Neural cell (in vitro differentiated cells): ENCODE data around the gene TEX101. TPM values are rescaled to one million over a fixed set of nuclear protein-coding genes. Genes with fewer than 3 reads are reported as not detected.

Source experiments
- H2AFZ ChIP-seq: fragments of 200-600, 300-800 bp; sonication (generic), shearing (Covaris generic); 2 replicates; pipeline ENCODE4 v1.6.0; 2014; ENCODE audit warnings: low read depth, mild to moderate bottlenecking, antibody characterized with exemption, low read length, moderate library complexity
- H3F3A ChIP-seq: fragments of 200-600 bp; shearing (Covaris generic); 2 replicates; pipeline ENCODE4 v1.6.1; 2016; ENCODE audit warnings: mild to moderate bottlenecking, moderate library complexity, mixed read lengths, antibody characterized with exemption, low read length; ENCODE audit not compliant: insufficient read depth, poor library complexity, severe bottlenecking
- H3K27ac ChIP-seq: fragments of 200-600, 300-800 bp; sonication (generic), shearing (Covaris generic); 2 replicates; pipeline ENCODE4 v1.5.1; 2014; ENCODE audit warnings: mild to moderate bottlenecking, low read length, moderate library complexity
- H3K27me3 ChIP-seq: fragments of 300-800, 200-600 bp; sonication (generic), shearing (Covaris generic); 2 replicates; pipeline ENCODE4 v1.6.0; 2014; ENCODE audit warnings: mild to moderate bottlenecking, low read depth, low read length, moderate library complexity; ENCODE audit not compliant: insufficient read depth
- H3K36me3 ChIP-seq: fragments of 300-800, 200-600 bp; sonication (generic), shearing (Covaris generic); 2 replicates; pipeline ENCODE4 v1.5.1; 2014; ENCODE audit warnings: mild to moderate bottlenecking, antibody characterized with exemption, low read length, moderate library complexity; ENCODE audit not compliant: insufficient read depth
- H3K4me2 ChIP-seq: fragments of 300-800, 200-600 bp; sonication (generic), shearing (Covaris generic); 2 replicates; pipeline ENCODE4 v1.6.0; 2014; ENCODE audit warnings: mild to moderate bottlenecking, low read length
- H3K4me3 ChIP-seq: fragments of 300-800, 200-600 bp; sonication (generic), shearing (Covaris generic); 2 replicates; pipeline ENCODE4 v1.5.1; 2014; ENCODE audit warnings: mild to moderate bottlenecking, low read length, moderate library complexity
- H3K79me2 ChIP-seq: fragments of 200-600 bp; shearing (Covaris generic); replicated peaks from 2 replicates; pipeline ENCODE4 v1.6.0; 2014; ENCODE audit warnings: mild to moderate bottlenecking, low read length, moderate library complexity; ENCODE audit not compliant: insufficient read depth
- H3K9ac ChIP-seq: fragments of 300-800, 200-600 bp; sonication (generic), shearing (Covaris generic); 2 replicates; pipeline ENCODE4 v1.6.1; 2016; ENCODE audit warnings: mild to moderate bottlenecking, low read length, mixed read lengths
- H3K9me2 ChIP-seq: fragments of 200-600 bp; shearing (Covaris generic); 2 replicates; pipeline ENCODE4 v1.6.1; 2016; ENCODE audit warnings: mild to moderate bottlenecking, low read length, mixed read lengths; ENCODE audit not compliant: insufficient read depth
- H3K9me3 ChIP-seq: fragments of 200-600, 300-800 bp; sonication (generic), shearing (Covaris generic); 2 replicates; pipeline ENCODE4 v1.6.1; 2016; ENCODE audit warnings: mild to moderate bottlenecking, mixed run types, low read length, moderate library complexity, mixed read lengths
- H4K20me1 ChIP-seq: fragments of 200-600 bp; shearing (Covaris generic); 2 replicates; pipeline ENCODE4 v1.6.1; 2016; ENCODE audit warnings: mild to moderate bottlenecking, mixed run types; ENCODE audit not compliant: insufficient read depth
- EP300 ChIP-seq: fragments of 450-650 bp; conservative IDR thresholded peaks from 2 replicates; pipeline ENCODE4 v1.6.1; 2014; ENCODE audit warnings: antibody characterized with exemption, mild to moderate bottlenecking, moderate library complexity; ENCODE audit not compliant: poor library complexity, severe bottlenecking
- EZH2 ChIP-seq: fragments of 200-600, 300-800 bp; shearing (Covaris generic), sonication (generic); IDR thresholded peaks from 2 replicates; pipeline ENCODE4 v1.6.1; 2014; ENCODE audit warnings: antibody characterized with exemption, low read length, borderline replicate concordance, mild to moderate bottlenecking; ENCODE audit not compliant: insufficient read depth, poor library complexity, severe bottlenecking
- MXI1 ChIP-seq: fragments of 450-650 bp; conservative IDR thresholded peaks from 2 replicates; pipeline ENCODE4 v1.6.1; 2014; ENCODE audit warnings: antibody characterized with exemption, mild to moderate bottlenecking; ENCODE audit not compliant: poor library complexity, severe bottlenecking
- POLR2AphosphoS5 ChIP-seq: IDR thresholded peaks from 2 replicates; pipeline ENCODE4 v1.6.1; 2012
- RAD21 ChIP-seq: fragments of 450-650 bp; conservative IDR thresholded peaks from 2 replicates; pipeline ENCODE4 v1.6.1; 2014; ENCODE audit warnings: antibody characterized with exemption, mild to moderate bottlenecking, moderate library complexity
- SMC3 ChIP-seq: fragments of 450-650 bp; conservative IDR thresholded peaks from 2 replicates; pipeline ENCODE4 v1.6.1; 2014; ENCODE audit warnings: antibody characterized with exemption, mild to moderate bottlenecking, moderate library complexity; ENCODE audit not compliant: poor library complexity
- TAF1 ChIP-seq: IDR thresholded peaks from 2 replicates; pipeline ENCODE4 v1.6.1; 2012; ENCODE audit warnings: low read depth
- polyA plus RNA-seq: library from polyadenylated mRNA; depleted of rRNA; stranded (reverse); fragments of >200 nt; gene quantifications from 2 replicates; pipeline ENCODE4 v1.2.3, GENCODE V29; 2014
- TF ChIP-seq, protein P1 (sequence below): IDR thresholded peaks from 2 replicates; pipeline ENCODE4 v1.6.1; 2012; ENCODE audit warnings: borderline replicate concordance
- TF ChIP-seq, protein P2 (sequence below): fragments of 450-650 bp; IDR thresholded peaks from 2 replicates; pipeline ENCODE4 v1.5.1; 2014; ENCODE audit warnings: antibody characterized with exemption, mild to moderate bottlenecking, moderate library complexity; ENCODE audit not compliant: poor library complexity, severe bottlenecking

The TEX101 gene
- polyA plus RNA-seq, 1 donor from 2014 or later: not detected

DNA sequence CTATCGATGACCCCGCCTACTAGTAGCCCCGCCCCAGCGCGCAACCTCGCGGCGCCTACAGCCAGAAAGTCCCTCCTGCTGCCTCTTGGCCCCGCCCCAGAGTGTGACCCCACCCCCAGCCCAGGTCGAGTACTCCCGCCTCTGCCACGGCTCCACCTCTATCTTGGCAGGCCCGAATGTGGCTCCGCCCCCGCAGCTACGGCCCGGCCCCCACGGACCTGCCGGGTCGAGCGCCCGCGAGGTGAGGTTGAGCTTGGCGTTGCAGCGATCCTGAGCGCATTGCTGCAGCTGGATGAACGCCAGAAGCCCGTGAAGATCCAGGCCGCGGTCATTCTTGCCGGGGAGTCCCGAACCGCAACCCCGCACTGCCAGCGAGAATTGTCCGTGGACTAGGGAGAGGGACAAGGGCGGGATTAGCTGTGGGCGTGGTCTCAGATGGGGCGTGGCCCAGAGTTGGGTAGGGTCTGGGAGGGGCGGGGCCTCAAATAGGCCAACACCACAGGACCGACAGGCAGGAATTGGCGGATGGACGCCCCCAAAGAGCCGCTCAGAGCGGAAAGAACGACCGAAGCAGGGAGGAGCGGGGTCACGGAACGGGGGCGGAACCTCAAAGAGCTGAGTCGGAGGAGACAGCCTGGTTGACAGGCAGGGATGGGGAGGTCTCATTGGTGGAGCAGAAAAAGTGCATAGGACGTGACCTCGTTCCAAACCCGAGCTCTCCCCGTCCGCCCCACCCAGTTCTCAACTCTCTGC, 48.9 kb downstream of the TEX101 start:
- no peaks in the 10 kb centered on the region for H3K9me2 ChIP-seq
- no peaks in the 10 kb centered on the region for H4K20me1 ChIP-seq
- H3K36me3 ChIP-seq: no peaks in the 10 kb centered on the region
- H3K4me3 ChIP-seq: peak overlapping the region; percentile 74
- H2AFZ ChIP-seq: peak overlapping the region; percentile 4
- no peaks in the 10 kb centered on the region for H3K27me3 ChIP-seq
- no peaks in the 10 kb centered on the region for H3K9me3 ChIP-seq
- TF ChIP-seq EP300 (no peak), RAD21 (no peak), TAF1 (no peak), POLR2AphosphoS5 (peak; percentile 6), MXI1 (peak; percentile 43), SMC3 (no peak), EZH2 (no peak)
- TF ChIP-seq, protein P1, sequence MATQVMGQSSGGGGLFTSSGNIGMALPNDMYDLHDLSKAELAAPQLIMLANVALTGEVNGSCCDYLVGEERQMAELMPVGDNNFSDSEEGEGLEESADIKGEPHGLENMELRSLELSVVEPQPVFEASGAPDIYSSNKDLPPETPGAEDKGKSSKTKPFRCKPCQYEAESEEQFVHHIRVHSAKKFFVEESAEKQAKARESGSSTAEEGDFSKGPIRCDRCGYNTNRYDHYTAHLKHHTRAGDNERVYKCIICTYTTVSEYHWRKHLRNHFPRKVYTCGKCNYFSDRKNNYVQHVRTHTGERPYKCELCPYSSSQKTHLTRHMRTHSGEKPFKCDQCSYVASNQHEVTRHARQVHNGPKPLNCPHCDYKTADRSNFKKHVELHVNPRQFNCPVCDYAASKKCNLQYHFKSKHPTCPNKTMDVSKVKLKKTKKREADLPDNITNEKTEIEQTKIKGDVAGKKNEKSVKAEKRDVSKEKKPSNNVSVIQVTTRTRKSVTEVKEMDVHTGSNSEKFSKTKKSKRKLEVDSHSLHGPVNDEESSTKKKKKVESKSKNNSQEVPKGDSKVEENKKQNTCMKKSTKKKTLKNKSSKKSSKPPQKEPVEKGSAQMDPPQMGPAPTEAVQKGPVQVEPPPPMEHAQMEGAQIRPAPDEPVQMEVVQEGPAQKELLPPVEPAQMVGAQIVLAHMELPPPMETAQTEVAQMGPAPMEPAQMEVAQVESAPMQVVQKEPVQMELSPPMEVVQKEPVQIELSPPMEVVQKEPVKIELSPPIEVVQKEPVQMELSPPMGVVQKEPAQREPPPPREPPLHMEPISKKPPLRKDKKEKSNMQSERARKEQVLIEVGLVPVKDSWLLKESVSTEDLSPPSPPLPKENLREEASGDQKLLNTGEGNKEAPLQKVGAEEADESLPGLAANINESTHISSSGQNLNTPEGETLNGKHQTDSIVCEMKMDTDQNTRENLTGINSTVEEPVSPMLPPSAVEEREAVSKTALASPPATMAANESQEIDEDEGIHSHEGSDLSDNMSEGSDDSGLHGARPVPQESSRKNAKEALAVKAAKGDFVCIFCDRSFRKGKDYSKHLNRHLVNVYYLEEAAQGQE: no peak
- TF ChIP-seq, protein P2, sequence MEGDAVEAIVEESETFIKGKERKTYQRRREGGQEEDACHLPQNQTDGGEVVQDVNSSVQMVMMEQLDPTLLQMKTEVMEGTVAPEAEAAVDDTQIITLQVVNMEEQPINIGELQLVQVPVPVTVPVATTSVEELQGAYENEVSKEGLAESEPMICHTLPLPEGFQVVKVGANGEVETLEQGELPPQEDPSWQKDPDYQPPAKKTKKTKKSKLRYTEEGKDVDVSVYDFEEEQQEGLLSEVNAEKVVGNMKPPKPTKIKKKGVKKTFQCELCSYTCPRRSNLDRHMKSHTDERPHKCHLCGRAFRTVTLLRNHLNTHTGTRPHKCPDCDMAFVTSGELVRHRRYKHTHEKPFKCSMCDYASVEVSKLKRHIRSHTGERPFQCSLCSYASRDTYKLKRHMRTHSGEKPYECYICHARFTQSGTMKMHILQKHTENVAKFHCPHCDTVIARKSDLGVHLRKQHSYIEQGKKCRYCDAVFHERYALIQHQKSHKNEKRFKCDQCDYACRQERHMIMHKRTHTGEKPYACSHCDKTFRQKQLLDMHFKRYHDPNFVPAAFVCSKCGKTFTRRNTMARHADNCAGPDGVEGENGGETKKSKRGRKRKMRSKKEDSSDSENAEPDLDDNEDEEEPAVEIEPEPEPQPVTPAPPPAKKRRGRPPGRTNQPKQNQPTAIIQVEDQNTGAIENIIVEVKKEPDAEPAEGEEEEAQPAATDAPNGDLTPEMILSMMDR: no peak
- H3K4me2 ChIP-seq: no peak overlapping the region
- no peak overlapping the region for H3K27ac ChIP-seq
- no peaks in the 10 kb centered on the region for H3K79me2 ChIP-seq
- peak overlapping the region; percentile 52 for H3K9ac ChIP-seq
- no peaks in the 10 kb centered on the region for H3F3A ChIP-seq

DNA sequence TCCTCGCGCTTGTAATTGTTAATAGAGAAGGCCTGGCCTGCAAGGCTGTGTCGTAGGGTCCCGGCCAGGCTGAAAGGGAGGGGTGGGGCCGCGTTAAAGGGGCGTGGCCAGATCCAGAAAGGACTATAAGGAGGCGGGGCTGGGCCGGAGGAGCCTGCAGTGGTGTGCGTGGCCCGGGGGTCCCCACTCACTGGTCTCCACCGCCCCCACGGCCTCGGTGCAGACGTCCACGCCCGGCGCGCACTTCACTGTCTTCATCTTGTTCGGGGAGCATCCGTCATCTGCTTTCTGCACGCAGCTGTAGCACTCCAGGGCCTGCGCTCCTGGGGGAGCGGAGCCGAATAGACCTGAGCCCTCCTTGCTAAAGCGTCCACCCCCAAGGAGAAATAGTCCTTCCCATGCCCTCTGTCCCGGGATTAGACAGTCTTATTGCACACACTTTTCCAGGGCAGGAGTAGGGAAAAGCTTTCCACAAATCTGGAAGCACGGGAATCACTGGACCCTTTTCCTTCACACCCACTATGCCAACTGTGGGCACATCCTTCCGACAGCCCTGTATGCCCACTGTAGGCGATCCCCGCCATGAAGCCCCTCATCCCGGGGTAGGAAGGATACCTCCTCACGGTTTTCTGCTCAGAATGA, 49.6 kb downstream of the TEX101 start:
- Histone ChIP-seq H3K9me3 (no peaks in the 10 kb centered on the region), H3F3A (no peaks in the 10 kb centered on the region), H3K79me2 (no peaks in the 10 kb centered on the region), H3K4me3 (peak overlapping the region; percentile 74), H2AFZ (peak overlapping the region; percentile 4), H3K9ac (peak overlapping the region; percentile 52), H3K4me2 (no peak overlapping the region), H3K36me3 (no peaks in the 10 kb centered on the region), H3K27ac (no peak overlapping the region), H3K27me3 (no peaks in the 10 kb centered on the region), H3K9me2 (no peaks in the 10 kb centered on the region), H4K20me1 (no peaks in the 10 kb centered on the region)
- TF ChIP-seq TAF1: no peak
- TF ChIP-seq MXI1: peak; percentile 3
